Pons (tissue), 1 donor: ENCODE results near the gene CYB561.
"Not testable (repeated sequence)": the region's sequence is repeated elsewhere in the genome, so short reads cannot be mapped to it uniquely, and the experiment has no call there.

Experiments used
- DNase-seq: peaks from one replicate; pipeline ENCODE4 v3.0.0-alpha.2; 2016; ENCODE audit warnings: low spot score

The CYB561 gene

DNA sequence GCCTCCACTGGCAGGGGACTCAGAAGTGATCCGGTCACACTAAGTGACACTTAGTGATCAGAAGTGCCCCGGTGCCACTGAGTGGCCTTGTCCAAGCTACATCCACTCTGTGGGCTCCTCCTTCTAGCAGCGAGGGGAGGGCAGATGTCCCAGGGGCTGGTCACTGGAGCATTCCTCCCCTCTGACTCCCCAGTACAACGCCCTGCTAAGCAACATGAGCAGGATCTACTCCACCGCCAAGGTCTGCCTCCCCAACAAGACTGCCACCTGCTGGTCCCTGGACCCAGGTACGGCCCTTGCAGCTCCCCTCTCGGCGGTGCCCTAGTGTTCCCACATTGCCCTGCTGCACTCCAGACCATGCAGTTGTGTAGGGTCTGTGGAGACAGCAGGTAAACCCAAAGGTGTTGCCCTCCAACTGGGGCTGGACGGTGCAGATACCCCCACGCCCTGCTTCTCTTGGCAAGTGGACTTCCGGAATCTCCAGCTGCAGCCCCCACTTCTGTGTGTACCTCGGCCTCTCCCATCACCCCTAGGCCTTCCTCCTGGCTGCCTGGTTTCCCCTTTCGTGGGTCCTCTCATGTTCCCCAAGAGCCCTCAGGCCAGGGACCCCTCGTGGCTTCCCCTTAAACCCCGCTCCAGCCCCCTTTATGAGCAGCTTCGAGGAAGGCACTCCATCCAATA lies 32.8 kb upstream of the CYB561 start:
- DNase-seq = peak; percentile 25

DNA sequence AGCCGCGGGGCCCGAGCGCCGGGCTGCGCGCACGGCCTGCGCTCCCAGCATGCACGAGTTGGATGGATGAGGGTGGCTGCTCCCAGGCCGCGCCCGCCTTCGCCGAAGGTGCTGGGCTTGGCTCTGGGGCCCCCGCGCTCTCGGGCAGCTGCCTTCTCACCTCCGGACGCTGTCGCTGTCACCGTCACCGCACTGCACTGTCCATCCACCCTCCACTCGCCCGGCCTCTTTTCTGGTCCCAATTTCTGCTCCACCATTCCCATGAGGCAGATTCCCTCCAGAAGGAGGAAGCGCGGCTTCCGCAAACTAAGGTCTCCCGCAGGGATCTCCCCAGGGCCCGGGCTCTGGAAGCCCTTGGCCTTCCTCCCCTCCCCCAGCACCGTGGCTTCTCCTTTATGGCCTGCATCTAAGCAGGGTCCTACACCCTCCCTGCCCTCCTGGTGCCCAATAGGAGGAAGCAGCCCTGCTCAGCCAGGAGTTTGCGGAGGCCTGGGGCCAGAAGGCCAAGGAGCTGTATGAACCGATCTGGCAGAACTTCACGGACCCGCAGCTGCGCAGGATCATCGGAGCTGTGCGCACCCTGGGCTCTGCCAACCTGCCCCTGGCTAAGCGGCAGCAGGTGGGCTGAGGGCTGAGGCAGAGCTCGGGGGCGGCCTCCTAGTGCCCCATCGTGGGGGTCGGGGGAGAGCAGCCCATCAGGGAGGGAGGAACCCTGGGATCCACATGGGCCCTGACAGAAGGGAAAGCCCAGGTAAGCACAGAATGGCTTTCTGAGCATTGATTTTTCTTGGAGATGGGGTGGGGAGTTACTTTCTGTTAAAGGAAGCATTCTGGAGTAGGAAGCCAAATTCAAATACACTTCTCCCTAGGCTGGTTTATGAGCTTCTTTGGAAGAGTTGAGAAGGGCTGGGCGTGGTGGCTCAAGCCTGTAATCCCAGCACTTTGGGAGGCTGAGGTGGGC lies 31.7 kb upstream of the CYB561 start:
- no peak for DNase-seq

DNA sequence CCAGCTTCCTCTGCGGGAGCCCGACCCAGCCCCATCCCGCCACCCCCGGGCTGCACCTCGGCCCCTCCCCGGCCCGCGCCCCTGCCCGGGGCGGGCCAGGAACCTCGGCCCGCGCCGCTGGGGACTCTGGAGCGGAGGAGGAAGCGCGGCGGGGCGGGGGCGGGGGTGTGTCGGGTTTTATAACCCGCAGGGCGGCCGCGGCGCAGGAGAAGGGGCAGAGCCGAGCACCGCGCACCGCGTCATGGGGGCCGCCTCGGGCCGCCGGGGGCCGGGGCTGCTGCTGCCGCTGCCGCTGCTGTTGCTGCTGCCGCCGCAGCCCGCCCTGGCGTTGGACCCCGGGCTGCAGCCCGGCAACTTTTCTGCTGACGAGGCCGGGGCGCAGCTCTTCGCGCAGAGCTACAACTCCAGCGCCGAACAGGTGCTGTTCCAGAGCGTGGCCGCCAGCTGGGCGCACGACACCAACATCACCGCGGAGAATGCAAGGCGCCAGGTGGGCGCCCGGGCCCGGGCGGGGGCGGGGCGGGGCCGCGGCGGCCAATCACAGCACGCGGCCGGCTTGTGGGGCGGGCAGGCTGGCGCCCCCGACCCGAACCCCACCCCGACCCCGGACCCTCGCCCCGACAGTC lies 30.9 kb upstream of the CYB561 start, which contains the start of gene ACE:
TSS of gene ACE (plus strand) at position 208 of the 626 bp plus-strand sequence. CDS start at position 242, 34 bp downstream.
- DNase-seq = no peak

DNA sequence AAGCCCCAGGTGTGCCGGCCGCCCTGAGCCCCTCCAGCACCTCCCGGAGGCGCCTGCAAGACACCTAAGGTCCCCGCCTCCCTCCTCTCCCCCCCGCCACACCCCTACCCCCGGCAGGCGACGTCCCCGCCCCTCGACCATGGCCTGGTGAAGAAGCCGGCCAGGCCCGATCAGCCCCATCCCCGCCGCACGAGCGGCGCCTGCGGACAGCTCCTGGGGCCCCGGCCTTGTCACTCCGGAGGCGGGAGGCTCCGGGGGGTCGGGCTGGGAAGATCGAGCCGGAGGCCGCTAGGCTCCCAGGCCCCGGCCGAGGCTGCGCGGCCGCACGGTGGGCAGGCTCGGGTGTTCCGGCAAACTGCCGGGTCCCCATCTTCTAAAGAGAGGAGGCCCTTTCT lies 30.4 kb upstream of the CYB561 start:
- no peak for DNase-seq

DNA sequence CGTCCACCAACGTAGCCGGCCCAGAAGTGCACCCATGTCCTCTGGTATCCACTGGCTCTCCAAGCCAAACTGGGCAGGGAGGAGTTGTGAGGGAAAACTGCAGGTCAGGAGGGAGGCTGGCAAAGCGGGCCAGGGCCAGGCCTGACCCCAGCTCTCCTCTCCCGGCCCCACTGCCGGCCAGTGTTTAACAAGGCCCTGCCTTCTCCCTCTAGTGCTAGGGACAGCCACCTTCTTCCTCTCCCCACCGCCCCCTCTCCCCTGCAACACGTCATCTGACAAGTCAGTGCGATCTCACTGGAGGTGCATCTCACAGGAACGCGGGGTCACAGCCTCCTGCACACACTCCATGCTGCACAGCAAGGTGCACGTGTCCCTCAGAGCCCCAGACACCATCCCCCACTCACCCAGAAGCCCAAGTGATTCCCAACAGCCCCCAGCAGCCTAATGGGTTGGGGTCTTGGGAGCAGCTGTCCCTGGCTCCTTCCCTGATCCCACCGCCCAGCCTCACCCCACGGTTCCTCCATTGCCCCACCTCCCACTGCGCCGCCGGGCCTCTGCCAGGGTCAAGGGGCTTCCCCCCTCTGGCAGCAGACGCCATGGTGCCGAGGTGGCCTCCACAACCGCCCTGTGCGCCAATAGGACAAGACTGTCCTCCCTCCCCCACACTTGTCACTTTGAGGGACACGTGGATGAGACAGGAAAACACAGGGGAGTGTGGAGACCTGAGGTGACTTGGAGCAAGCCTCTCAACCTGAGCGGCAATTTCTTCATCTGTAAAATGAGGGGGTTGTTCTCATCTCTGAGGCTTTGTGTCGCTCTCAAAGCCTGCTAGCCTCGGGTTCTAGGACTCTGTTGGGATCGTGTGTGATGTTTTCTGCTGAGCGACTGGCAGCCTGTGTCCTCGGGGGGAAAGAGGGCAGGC lies 29.6 kb upstream of the CYB561 start:
- DNase-seq = no peak

DNA sequence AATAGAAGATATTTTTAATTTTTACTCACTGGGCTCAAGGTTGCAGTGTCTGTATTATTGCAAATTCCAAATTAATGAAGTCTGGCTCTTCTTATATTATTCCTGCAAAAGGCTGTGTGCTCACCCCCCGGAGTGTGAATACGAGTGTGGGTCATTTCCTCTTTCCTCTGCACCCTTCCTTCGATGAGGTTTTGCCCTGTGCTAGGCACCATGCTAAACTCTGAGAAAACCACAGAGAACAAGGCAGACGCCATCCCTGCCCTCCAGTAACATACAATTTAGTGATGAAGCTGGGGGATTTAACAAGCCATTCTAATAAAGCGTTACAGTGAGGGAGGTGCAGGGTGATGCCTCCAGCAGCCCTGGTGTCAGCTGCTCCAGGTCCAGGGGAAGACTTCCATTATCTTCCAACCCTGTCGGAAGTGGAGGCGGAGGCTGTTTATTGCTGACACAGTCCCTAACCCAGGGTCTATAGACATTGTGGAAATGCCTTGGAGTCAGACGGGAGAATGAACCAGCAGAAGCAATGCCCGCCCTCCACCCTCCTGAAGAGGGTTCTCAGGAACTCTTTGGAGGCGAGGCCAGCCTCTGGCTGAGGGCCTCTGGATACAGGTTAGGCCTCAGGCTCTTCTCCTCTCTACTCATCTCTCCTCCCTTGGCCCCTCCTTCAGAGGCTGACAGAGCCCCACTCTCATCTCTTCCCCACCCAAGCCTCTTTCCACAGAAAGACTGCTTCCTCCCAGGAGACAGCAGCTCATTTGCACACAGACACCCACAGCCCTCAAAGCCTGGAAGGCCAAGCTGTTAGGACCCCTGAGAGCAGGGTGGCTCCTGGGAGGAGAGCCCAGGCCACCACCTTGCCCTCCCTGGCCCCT lies 28.7 kb upstream of the CYB561 start:
- no peak for DNase-seq

DNA sequence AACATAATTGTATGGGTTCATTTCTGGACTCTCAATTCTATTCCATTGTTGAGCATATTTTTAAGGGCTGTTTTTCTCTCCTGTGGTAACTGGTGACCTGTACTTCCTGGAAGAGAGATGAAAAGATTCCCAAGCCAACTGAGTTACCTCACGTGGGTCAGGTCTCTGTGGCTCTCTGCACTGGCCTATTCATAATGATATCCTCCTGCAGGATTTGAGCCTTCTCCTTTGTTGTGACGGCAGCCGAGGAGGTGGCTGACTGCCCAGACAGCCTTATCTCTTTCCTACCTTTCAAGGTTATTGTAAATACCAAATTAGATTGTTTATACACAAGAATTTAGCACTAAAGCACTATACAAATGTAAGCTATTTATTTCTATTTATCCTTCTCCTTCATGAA lies 28.1 kb upstream of the CYB561 start:
- DNase-seq = no peak

DNA sequence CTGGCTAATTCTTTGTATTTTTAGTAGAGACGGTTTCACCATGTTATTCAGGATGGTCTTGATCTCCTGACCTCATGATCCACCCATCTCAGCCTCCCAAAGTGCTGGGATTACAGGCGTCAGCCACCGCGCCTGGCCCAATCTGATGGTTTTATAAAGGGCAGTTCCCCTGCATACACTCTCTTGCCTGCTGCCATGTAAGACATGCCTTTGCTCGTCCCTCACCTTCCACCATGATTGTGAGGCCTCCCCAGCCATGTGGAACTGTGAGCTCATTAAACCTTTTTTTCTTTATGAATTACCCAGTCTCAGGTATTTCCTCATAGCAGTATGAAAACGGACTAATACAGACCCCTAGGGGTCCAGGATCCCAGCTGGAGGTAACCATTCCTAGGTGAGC lies 22.0 kb upstream of the CYB561 start:
- DNase-seq = not testable (repeated sequence)

DNA sequence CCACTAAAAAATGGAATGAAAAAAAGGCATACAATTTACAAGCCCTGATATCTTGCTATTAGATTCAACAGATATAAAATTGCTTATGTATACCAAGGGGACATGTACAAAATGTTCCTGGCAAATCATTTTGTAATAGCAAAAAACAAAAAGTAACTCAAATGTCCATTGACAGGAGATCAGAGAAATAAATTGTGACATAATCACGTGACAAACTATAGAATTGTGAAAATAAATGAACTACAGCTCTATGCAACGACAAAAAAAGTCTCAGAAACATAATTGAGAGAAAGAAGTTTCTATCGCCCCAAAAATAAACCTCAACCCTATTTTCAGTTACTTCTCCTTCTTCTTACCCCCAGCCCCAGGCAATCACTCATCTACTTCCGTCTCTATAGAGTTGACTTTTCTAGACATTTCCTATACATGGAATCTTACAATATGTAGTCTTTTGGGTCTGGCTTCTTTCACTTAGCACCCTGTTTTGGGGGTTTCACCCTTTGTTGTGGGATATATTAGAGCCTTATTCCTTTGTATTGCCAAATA lies 18.7 kb upstream of the CYB561 start:
- DNase-seq = no peak

DNA sequence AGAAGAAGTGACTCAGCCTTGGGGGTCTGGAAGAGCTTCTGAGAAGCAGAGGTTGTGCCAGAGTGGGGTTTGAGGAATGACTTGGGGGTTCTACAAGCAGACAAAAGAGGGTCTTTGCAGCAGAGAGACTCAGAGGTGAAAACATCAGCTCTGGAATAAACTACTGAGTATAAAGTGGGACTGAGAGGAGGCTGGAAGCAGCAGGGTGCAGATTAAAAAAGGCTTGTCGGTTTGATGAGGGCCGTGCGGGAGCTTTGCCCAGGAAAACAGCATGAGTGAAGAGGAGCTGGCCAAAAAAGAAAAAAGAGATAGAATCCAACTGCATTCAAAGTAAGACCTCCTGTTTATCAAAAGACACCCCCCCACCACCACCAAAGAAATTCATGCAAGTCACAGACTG lies 17.7 kb upstream of the CYB561 start:
- DNase-seq = no peak

DNA sequence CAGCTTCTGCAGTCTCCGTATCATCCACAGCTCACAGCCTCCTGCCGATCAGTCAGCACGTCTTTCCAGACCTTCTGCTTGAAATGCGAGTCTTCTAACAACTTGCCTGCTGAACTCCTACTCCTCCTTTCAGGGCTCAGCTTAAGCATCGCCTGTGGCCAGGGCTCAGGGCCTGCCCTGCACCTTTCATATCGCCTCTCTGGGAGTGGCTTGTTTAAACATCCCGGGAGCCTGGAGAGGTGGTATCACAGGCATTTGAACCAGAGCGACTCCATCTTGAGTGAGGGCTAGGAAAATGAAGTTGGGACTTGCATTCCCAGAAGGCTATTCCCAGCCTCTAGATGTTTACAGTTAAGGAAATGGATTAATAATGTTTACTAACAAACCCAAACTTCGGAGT lies 13.9 kb upstream of the CYB561 start:
- DNase-seq = no peak

DNA sequence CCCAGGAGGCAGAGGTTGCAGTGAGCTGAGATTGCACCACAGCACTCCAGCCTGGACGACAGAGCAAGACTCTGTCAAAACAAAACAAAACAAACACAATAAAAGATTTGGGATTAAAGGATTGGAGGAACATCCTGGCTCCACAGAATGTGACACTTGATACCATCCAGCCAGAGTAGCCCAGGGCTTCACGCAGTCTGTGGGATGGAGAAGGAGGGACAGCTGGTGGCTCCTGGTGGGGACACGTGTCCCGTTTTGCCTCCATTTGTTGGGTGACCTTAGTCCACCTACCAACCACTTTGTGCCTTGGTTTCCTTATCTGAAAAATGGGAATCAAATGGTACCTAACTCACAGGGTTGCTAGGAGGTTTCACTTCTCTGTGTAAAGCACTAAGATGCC lies 12.4 kb upstream of the CYB561 start:
- no peak for DNase-seq

DNA sequence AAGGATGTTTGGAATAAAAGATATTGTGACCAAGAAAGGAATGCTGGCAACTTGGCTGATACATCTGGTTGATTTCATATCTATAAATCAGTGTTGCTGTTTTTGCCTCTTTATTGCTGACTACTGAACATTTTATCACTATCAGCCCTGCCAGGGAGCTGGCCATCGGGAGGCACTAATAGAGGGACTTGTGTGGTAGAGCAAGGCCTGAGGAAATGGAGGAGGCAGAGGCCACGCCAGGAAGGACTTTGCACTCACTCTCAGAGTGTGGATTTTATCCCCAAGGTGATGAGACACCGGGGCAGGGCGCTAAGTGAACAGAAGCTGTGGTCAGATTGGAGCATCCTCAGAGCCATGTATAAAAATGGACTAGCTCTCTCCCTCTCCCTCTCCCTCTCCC lies 9.3 kb upstream of the CYB561 start:
- DNase-seq = no peak

DNA sequence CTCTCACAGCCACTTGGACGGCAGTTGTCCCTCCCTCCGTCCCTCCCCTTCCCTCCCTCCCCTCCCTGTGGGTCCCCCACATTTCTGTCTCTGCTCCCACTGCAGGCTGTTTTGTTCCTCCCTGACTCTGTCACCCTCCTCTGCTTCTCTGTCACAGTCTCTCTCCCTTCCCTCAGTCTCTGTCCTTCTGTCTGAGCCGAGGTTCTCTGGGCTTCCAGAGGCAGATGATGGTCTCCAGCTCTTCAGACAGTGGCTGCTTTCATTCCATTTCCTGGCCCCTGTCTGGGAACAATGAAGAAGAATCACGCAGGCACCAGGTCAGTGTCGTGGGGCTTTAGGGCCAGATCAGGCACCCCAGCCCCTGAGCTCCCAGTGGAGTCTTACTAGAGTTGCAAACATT lies 8.8 kb upstream of the CYB561 start:
- no peak for DNase-seq

DNA sequence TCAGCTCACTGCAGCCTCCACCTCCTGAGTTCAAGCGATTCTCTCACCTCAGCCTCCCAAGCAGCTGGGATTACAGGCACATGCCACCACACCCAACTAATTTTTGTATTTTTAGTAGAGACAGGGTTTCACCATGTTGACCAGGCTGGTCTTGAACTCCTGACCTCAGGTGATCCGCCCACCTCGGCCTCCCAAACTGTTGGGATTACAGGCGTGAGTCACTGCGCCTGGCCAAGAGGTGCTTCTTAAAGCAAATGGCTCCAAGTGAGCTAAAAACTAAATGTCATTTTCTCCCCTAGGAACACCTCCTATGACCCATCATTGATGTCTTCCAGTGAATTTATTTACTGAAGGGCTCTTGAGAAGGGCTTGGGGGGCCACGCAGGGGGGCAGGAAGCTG lies 8.3 kb upstream of the CYB561 start:
- not testable (repeated sequence) for DNase-seq

DNA sequence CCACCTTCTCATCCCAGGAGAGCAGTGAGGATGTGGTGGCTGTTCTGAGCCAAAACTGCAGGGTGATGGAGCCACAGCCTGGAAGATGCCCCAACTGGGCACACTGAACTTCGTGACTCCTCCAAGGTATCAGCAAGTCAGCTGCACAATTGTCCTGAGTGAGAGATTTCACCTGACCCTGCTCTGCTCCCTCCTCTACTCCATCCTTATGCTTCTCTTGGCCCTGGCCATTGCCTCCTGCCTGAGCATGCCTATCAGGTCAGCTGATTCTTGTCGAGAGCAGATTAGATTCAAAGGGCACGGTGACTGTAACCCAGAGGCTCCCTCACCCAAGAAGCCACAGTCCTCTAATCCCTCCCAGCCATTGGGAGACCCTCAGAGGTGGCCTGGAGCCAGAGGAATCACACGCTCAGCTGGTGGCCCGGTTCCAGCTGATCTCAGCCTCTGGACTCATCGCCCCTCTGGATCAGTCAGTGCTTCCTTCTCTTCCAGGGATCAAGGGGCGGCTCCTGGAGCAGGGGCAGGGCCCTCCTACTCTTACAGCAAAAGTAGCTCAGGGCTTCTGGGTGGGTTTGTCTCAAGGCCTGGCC lies 7.0 kb upstream of the CYB561 start:
- DNase-seq = no peak

DNA sequence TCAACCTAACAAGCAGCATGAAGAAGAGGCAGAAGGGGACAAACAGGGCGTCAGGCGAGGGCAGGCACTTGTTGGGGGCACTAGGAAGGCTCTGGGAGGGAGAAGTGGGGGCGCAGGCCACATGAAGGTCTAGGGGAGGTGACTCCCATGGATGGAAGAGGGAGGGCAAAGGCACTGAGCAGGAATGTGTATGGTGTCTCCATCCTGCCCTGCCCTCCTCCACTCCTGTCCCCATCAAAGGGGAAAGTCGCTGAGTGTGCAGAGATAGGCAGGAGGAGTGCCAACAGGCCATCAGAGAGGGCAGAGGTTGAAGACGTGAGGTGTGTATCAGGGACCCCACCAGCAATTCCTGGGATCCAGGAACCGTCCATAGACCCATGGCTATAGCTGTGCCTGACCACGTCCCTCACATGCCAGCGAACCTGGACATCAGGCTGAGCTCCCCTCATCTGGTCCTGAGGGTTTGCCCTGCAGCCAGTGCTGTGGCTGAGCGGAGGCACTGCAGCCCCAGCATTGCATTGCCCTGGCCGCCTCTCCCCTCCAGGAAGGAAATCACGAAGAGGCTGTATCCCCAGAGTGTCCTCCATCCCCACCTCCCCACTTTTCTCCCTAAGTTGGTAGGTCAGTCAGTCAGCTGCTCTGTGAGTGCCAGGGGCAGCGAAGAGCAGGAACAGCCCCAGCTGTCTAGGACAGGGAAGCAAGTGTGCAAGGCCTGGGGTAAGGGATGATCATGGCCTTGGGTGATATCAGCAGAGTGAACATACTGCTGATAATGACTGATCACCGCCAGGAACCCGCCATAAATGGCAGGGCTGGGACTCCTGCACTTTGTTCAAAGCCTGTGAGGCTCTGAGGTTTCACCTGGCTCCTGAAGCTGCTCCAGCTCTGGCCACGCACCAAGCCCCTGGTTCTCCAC lies 6.2 kb upstream of the CYB561 start:
- no peak for DNase-seq

DNA sequence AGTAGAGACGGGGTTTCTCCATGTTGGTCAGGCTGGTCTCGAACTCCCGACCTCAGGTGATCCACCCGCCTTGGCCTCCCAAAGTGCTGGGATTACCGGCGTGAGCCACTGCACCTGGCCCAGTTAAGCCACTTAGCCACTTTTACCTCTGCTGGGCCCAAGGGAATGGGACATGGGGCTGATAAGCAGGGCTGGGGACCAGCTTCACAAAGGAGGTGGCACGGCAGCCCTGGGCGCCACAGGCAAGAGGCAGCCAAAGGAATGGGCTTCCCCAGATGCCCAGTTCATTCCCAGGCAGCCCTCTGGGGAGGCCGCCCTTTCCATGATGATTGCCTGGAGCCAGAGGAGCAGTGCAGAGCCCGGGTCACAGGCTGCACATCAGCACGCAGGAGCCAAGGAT lies 5.0 kb upstream of the CYB561 start:
- no peak for DNase-seq

DNA sequence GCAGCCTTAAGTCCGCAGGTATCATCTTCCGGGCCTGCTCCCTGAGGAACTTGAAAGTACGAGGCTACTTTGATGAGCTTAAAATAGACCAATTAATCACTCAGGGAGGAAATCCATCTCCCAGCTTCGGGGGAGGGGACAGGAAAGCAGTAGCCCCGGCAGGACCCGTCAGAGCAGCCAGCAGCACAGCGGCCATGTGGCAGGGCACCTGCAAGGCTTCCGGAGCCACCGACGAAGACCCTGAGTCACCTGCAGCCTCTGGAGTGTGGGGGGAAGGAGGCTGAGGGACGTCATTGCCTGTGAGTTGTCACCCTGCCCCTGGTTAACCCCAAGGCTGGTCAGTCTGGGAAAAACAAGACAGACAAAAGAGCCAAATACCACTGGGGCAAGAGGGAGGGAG lies 4.4 kb upstream of the CYB561 start:
- no peak for DNase-seq
